ENCODE measurements around the gene MYO1F.

The MYO1F gene

GRCh38 chr19:8481616-8482015 is 95.6 kb downstream of the MYO1F start:
- no peak overlapping the region for H3K9ac ChIP-seq (ENCODE audit: low read length in 2 of 2)

GRCh38 chr19:8481201-8481600 is 96.0 kb downstream of the MYO1F start:
- Histone ChIP-seq H3K36me3 (ENCODE audit: control insufficient read depth in 2 of 2, insufficient read depth in 2 of 2, low read length in 2 of 2) (peaks cover 35 to 60% of the 10 kb centered on the region in 2 donors), H3K9me3 (ENCODE audit: control insufficient read depth in 2 of 2, low read length in 2 of 2) (no peaks in the 10 kb centered on the region), H3K4me1 (ENCODE audit: control insufficient read depth, insufficient read depth, low read length) (peaks cover 14% of the 10 kb centered on the region), H3K27me3 (ENCODE audit: control insufficient read depth in 1 of 2, insufficient read depth in 2 of 2, low read length in 2 of 2) (no peaks in the 10 kb centered on the region), H3K4me3 (ENCODE audit: low read length in 2 of 2) (no peak overlapping the region), H3K27ac (ENCODE audit: low read length) (no peak overlapping the region), H3K9ac (ENCODE audit: low read length in 2 of 2) (no peak overlapping the region)

More at GRCh38 chr19:8481616-8482015, 95.6 kb downstream of the MYO1F start:
- H3K27ac ChIP-seq (ENCODE audit: low read length), result no peak overlapping the region
- H3K4me1 ChIP-seq (ENCODE audit: control insufficient read depth, insufficient read depth, low read length), result peaks cover 14% of the 10 kb centered on the region
- no peak overlapping the region for H3K4me3 ChIP-seq (ENCODE audit: low read length in 2 of 2)
- no peaks in the 10 kb centered on the region for H3K9me3 ChIP-seq (ENCODE audit: control insufficient read depth in 2 of 2, low read length in 2 of 2)
- peaks cover 39 to 60% of the 10 kb centered on the region in 2 donors for H3K36me3 ChIP-seq (ENCODE audit: control insufficient read depth in 2 of 2, insufficient read depth in 2 of 2, low read length in 2 of 2)
- H3K27me3 ChIP-seq (ENCODE audit: control insufficient read depth in 1 of 2, insufficient read depth in 2 of 2, low read length in 2 of 2), result no peaks in the 10 kb centered on the region

GRCh38 chr19:8478598-8478997 is 98.6 kb downstream of the MYO1F start:
- peaks cover 14% of the 10 kb centered on the region for H3K4me1 ChIP-seq (ENCODE audit: control insufficient read depth, insufficient read depth, low read length)

GRCh38 chr19:8477889-8478288 is 99.4 kb downstream of the MYO1F start:
- Histone ChIP-seq H3K27me3 (ENCODE audit: control insufficient read depth in 1 of 2, insufficient read depth in 2 of 2, low read length in 2 of 2) (no peaks in the 10 kb centered on the region), H3K9me3 (ENCODE audit: control insufficient read depth in 2 of 2, low read length in 2 of 2) (no peaks in the 10 kb centered on the region), H3K36me3 (ENCODE audit: control insufficient read depth in 2 of 2, insufficient read depth in 2 of 2, low read length in 2 of 2) (peaks cover 26 to 54% of the 10 kb centered on the region in 2 donors), H3K4me3 (ENCODE audit: low read length in 2 of 2) (no peak overlapping the region), H3K9ac (ENCODE audit: low read length in 2 of 2) (no peak overlapping the region), H3K27ac (ENCODE audit: low read length) (no peak overlapping the region), H3K4me1 (ENCODE audit: control insufficient read depth, insufficient read depth, low read length) (peaks cover 14% of the 10 kb centered on the region)

More at GRCh38 chr19:8478598-8478997, 98.6 kb downstream of the MYO1F start:
- no peaks in the 10 kb centered on the region for H3K9me3 ChIP-seq (ENCODE audit: control insufficient read depth in 2 of 2, low read length in 2 of 2)
- peaks cover 31 to 60% of the 10 kb centered on the region in 2 donors for H3K36me3 ChIP-seq (ENCODE audit: control insufficient read depth in 2 of 2, insufficient read depth in 2 of 2, low read length in 2 of 2)
- no peaks in the 10 kb centered on the region for H3K27me3 ChIP-seq (ENCODE audit: control insufficient read depth in 1 of 2, insufficient read depth in 2 of 2, low read length in 2 of 2)
- no peak overlapping the region for H3K4me3 ChIP-seq (ENCODE audit: low read length in 2 of 2)
- H3K9ac ChIP-seq (ENCODE audit: low read length in 2 of 2), result no peak overlapping the region
- no peak overlapping the region for H3K27ac ChIP-seq (ENCODE audit: low read length)

- no peak overlapping the region for H3K4me3 ChIP-seq (ENCODE audit: low read length in 2 of 2)
- H3K4me1 ChIP-seq (ENCODE audit: control insufficient read depth, insufficient read depth, low read length), result peaks cover 14% of the 10 kb centered on the region
- H3K9me3 ChIP-seq (ENCODE audit: control insufficient read depth in 2 of 2, low read length in 2 of 2), result no peaks in the 10 kb centered on the region
- no peak overlapping the region for H3K27ac ChIP-seq (ENCODE audit: low read length)
- no peak overlapping the region for H3K9ac ChIP-seq (ENCODE audit: low read length in 2 of 2)
- H3K27me3 ChIP-seq (ENCODE audit: control insufficient read depth in 1 of 2, insufficient read depth in 2 of 2, low read length in 2 of 2), result no peaks in the 10 kb centered on the region
- peaks cover 22 to 50% of the 10 kb centered on the region in 2 donors for H3K36me3 ChIP-seq (ENCODE audit: control insufficient read depth in 2 of 2, insufficient read depth in 2 of 2, low read length in 2 of 2)
Observed at GRCh38 chr19:8476524-8476923, 100.7 kb downstream of the MYO1F start.

GRCh38 chr19:8475005-8475404 is 102.2 kb downstream of the MYO1F start:
- Histone ChIP-seq H3K9ac (ENCODE audit: low read length in 2 of 2) (no peak overlapping the region), H3K27ac (ENCODE audit: low read length) (no peak overlapping the region), H3K36me3 (ENCODE audit: control insufficient read depth in 2 of 2, insufficient read depth in 2 of 2, low read length in 2 of 2) (peaks cover 33 to 55% of the 10 kb centered on the region in 2 donors), H3K4me1 (ENCODE audit: control insufficient read depth, insufficient read depth, low read length) (peaks cover 14% of the 10 kb centered on the region), H3K4me3 (ENCODE audit: low read length in 2 of 2) (no peak overlapping the region), H3K27me3 (ENCODE audit: control insufficient read depth in 1 of 2, insufficient read depth in 2 of 2, low read length in 2 of 2) (no peaks in the 10 kb centered on the region), H3K9me3 (ENCODE audit: control insufficient read depth in 2 of 2, low read length in 2 of 2) (no peaks in the 10 kb centered on the region)

GRCh38 chr19:8473648-8474476 is 103.4 kb downstream of the MYO1F start:
- peaks cover 42 to 64% of the 10 kb centered on the region in 2 donors for H3K36me3 ChIP-seq (ENCODE audit: control insufficient read depth in 2 of 2, insufficient read depth in 2 of 2, low read length in 2 of 2)
- H3K9me3 ChIP-seq (ENCODE audit: control insufficient read depth in 2 of 2, low read length in 2 of 2), result no peaks in the 10 kb centered on the region
- H3K9ac ChIP-seq (ENCODE audit: low read length in 2 of 2), result no peak overlapping the region
- no peaks in the 10 kb centered on the region for H3K27me3 ChIP-seq (ENCODE audit: control insufficient read depth in 1 of 2, insufficient read depth in 2 of 2, low read length in 2 of 2)
- peaks cover 14% of the 10 kb centered on the region for H3K4me1 ChIP-seq (ENCODE audit: control insufficient read depth, insufficient read depth, low read length)
- no peak overlapping the region for H3K4me3 ChIP-seq (ENCODE audit: low read length in 2 of 2)
- no peak overlapping the region for H3K27ac ChIP-seq (ENCODE audit: low read length)
